HEK293 (cell line): Measurements from ENCODE around the gene ALG11.

Experiments used
- RBAK ChIP-seq: fragments of 450-650 bp; formaldehyde crosslinking; IDR thresholded peaks from 2 replicates; pipeline ENCODE4 v1.5.1; 2016; ENCODE audit warnings: missing biosample characterization, missing genetic modification characterization
- YY1 ChIP-seq: fragments of 450-650 bp; formaldehyde crosslinking; IDR thresholded peaks from 2 replicates; pipeline ENCODE4 v1.5.1; 2018; ENCODE audit warnings: missing biosample characterization, missing genetic modification characterization
- ZNF114 ChIP-seq: fragments of 450-650 bp; formaldehyde crosslinking; IDR thresholded peaks from 2 replicates; pipeline ENCODE4 v1.5.0; 2017; ENCODE audit warnings: missing biosample characterization, missing genetic modification characterization
- ZNF121 ChIP-seq: fragments of 450-650 bp; formaldehyde crosslinking; IDR thresholded peaks from 2 replicates; pipeline ENCODE4 v1.5.1; 2016; ENCODE audit warnings: missing biosample characterization, missing genetic modification characterization
- ZNF473 ChIP-seq: fragments of 450-650 bp; formaldehyde crosslinking; IDR thresholded peaks from 2 replicates; pipeline ENCODE4 v1.5.1; 2017; ENCODE audit warnings: missing biosample characterization, missing genetic modification characterization
- ZNF747 ChIP-seq: fragments of 450-650 bp; formaldehyde crosslinking; IDR thresholded peaks from 2 replicates; pipeline ENCODE4 v1.5.1; 2016; ENCODE audit warnings: missing biosample characterization, missing genetic modification characterization
- ZNF768 ChIP-seq: fragments of 450-650 bp; formaldehyde crosslinking; IDR thresholded peaks from 2 replicates; pipeline ENCODE4 v1.5.1; 2018; ENCODE audit warnings: missing biosample characterization, mild to moderate bottlenecking, missing genetic modification characterization
- TF ChIP-seq, protein P1 (sequence below): fragments of 450-650 bp; formaldehyde crosslinking; IDR thresholded peaks from 2 replicates; pipeline ENCODE4 v1.5.1; 2016; ENCODE audit warnings: missing biosample characterization, missing genetic modification characterization
- TF ChIP-seq, protein P2 (sequence below): fragments of 450-650 bp; formaldehyde crosslinking; IDR thresholded peaks from 2 replicates; pipeline ENCODE4 v1.5.1; 2016; ENCODE audit warnings: missing biosample characterization, missing genetic modification characterization
- TF ChIP-seq, protein P3 (sequence below): fragments of 450-650 bp; formaldehyde crosslinking; IDR thresholded peaks from 2 replicates; pipeline ENCODE4 v1.5.1; 2016; ENCODE audit warnings: missing biosample characterization, missing genetic modification characterization, low read depth
- TF ChIP-seq, protein P4 (sequence below): fragments of 450-650 bp; IDR thresholded peaks from 2 replicates; pipeline ENCODE4 v1.5.1; 2018; ENCODE audit warnings: missing biosample characterization, missing genetic modification characterization

- TF ChIP-seq, protein P1, sequence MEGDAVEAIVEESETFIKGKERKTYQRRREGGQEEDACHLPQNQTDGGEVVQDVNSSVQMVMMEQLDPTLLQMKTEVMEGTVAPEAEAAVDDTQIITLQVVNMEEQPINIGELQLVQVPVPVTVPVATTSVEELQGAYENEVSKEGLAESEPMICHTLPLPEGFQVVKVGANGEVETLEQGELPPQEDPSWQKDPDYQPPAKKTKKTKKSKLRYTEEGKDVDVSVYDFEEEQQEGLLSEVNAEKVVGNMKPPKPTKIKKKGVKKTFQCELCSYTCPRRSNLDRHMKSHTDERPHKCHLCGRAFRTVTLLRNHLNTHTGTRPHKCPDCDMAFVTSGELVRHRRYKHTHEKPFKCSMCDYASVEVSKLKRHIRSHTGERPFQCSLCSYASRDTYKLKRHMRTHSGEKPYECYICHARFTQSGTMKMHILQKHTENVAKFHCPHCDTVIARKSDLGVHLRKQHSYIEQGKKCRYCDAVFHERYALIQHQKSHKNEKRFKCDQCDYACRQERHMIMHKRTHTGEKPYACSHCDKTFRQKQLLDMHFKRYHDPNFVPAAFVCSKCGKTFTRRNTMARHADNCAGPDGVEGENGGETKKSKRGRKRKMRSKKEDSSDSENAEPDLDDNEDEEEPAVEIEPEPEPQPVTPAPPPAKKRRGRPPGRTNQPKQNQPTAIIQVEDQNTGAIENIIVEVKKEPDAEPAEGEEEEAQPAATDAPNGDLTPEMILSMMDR (tag by site-specific recombination) = no peak
- TF ChIP-seq ZNF747 (tag by site-specific recombination) = no peak
- no peak for TF ChIP-seq YY1 (tag by site-specific recombination)
- TF ChIP-seq, protein P2, sequence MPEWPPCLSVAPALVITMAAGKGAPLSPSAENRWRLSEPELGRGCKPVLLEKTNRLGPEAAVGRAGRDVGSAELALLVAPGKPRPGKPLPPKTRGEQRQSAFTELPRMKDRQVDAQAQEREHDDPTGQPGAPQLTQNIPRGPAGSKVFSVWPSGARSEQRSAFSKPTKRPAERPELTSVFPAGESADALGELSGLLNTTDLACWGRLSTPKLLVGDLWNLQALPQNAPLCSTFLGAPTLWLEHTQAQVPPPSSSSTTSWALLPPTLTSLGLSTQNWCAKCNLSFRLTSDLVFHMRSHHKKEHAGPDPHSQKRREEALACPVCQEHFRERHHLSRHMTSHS (tag by site-specific recombination) = no peak
- TF ChIP-seq, protein P3, sequence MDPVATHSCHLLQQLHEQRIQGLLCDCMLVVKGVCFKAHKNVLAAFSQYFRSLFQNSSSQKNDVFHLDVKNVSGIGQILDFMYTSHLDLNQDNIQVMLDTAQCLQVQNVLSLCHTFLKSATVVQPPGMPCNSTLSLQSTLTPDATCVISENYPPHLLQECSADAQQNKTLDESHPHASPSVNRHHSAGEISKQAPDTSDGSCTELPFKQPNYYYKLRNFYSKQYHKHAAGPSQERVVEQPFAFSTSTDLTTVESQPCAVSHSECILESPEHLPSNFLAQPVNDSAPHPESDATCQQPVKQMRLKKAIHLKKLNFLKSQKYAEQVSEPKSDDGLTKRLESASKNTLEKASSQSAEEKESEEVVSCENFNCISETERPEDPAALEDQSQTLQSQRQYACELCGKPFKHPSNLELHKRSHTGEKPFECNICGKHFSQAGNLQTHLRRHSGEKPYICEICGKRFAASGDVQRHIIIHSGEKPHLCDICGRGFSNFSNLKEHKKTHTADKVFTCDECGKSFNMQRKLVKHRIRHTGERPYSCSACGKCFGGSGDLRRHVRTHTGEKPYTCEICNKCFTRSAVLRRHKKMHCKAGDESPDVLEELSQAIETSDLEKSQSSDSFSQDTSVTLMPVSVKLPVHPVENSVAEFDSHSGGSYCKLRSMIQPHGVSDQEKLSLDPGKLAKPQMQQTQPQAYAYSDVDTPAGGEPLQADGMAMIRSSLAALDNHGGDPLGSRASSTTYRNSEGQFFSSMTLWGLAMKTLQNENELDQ (tag by site-specific recombination) = no peak
- TF ChIP-seq ZNF114 (tag by site-specific recombination) = no peak
- no peak for TF ChIP-seq ZNF768 (tag by site-specific recombination)
- no peak for TF ChIP-seq ZNF473
- TF ChIP-seq RBAK (tag by site-specific recombination) = no peak
- TF ChIP-seq, protein P4, sequence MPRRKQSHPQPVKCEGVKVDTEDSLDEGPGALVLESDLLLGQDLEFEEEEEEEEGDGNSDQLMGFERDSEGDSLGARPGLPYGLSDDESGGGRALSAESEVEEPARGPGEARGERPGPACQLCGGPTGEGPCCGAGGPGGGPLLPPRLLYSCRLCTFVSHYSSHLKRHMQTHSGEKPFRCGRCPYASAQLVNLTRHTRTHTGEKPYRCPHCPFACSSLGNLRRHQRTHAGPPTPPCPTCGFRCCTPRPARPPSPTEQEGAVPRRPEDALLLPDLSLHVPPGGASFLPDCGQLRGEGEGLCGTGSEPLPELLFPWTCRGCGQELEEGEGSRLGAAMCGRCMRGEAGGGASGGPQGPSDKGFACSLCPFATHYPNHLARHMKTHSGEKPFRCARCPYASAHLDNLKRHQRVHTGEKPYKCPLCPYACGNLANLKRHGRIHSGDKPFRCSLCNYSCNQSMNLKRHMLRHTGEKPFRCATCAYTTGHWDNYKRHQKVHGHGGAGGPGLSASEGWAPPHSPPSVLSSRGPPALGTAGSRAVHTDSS = no peak
- TF ChIP-seq ZNF121 (tag by site-specific recombination) = no peak
Measured at GRCh38 chr13:52022356-52022755, 10.2 kb downstream of the ALG11 start.
